Measurements from ENCODE around the gene BCL6.

The BCL6 gene

DNA sequence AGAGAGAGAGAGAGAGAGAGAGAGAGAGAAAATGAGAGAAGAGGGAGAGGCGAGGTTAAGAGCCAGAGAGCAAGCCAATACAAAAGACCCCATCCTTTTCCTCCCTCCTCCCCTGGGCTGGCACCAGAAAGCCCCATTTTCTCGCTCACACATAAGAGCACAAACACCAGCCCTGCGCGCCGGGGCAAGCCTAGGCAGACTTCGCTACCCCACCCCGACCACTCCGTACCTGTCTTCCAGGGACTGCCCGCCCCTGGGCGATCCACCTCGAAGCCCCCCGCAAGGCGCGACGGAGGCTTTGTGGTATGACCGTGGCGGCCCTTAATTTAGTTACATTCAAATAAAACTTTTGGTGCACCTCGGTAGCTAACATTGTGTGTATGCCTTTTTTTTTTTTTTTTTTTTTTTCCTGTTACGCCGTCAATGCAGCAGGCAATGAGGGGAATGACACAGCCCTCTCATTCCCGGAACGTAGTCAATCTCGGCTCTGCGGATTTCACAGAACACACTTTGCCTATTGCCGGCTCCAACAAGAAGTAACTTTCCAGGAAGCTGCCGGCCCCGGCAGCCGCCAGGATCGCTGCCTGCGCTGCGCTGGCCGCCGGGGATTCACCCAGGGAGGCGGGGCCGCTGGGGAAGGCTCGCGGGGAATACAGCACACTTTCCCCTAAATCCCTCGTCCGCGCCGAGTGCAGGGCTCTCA is 7.7 kb downstream of the BCL6 start:
- H3K79me2 ChIP-seq (ENCODE audit: insufficient read depth, low read depth): no peaks in the 10 kb centered on the region

DNA sequence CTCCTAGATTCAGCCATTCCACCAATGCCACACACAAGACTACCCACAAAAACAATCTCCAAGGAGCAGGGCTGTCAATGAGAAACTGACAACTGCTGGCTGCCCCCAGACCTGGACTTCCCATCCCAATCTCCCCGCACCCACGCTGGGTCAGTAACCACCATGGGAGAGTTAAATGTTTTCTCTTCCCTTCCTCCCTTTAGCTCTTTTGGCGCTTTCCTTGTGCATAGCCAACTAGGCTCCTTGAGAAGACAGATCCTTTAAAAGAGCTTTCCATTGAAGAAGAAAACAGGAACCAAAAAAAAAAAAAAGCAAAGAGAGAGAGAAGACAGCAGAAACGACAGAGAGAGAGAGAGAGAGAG is 8.3 kb downstream of the BCL6 start:
- Histone ChIP-seq H3K9ac (no peak overlapping the region), H3K27me3 (ENCODE audit: insufficient read depth, low read depth) (peaks cover 3% of the 10 kb centered on the region; the same call in 1 of the 2 replicates), H4K20me1 (ENCODE audit: insufficient read depth) (no peaks in the 10 kb centered on the region)

More for the DNA sequence above, 7.7 kb downstream of the BCL6 start:
- H4K20me1 ChIP-seq (ENCODE audit: insufficient read depth): no peaks in the 10 kb centered on the region
- H3K36me3 ChIP-seq (ENCODE audit: insufficient read depth): no peaks in the 10 kb centered on the region
- H3K4me1 ChIP-seq (ENCODE audit: low read depth, poor library complexity, severe bottlenecking): peaks cover 9% of the 10 kb centered on the region
- peak overlapping the region; percentile 96 for H2AFZ ChIP-seq (ENCODE audit: low read depth)
- H3K4me3 ChIP-seq (IDR thresholded peaks at IDR 0.05; ENCODE audit: insufficient read depth, low read depth, low read length): no peak overlapping the region
- no peak overlapping the region for H3K9ac ChIP-seq
- peaks cover 6% of the 10 kb centered on the region; the same call in 1 of the 2 replicates for H3K27me3 ChIP-seq (ENCODE audit: insufficient read depth, low read depth)
- no peak overlapping the region for H3K27ac ChIP-seq
- H3K4me2 ChIP-seq: peak overlapping the region; percentile 95
- TF ChIP-seq, protein P1, sequence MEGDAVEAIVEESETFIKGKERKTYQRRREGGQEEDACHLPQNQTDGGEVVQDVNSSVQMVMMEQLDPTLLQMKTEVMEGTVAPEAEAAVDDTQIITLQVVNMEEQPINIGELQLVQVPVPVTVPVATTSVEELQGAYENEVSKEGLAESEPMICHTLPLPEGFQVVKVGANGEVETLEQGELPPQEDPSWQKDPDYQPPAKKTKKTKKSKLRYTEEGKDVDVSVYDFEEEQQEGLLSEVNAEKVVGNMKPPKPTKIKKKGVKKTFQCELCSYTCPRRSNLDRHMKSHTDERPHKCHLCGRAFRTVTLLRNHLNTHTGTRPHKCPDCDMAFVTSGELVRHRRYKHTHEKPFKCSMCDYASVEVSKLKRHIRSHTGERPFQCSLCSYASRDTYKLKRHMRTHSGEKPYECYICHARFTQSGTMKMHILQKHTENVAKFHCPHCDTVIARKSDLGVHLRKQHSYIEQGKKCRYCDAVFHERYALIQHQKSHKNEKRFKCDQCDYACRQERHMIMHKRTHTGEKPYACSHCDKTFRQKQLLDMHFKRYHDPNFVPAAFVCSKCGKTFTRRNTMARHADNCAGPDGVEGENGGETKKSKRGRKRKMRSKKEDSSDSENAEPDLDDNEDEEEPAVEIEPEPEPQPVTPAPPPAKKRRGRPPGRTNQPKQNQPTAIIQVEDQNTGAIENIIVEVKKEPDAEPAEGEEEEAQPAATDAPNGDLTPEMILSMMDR (conservative IDR thresholded peaks at IDR 0.05; ENCODE audit: low read depth, low read length): no peak

GRCh38 chr3:187736418-187736871 is 8.8 kb downstream of the BCL6 start:
- no peak overlapping the region for H2AFZ ChIP-seq (ENCODE audit: low read depth)
- TF ChIP-seq, protein P1 (conservative IDR thresholded peaks at IDR 0.05; ENCODE audit: low read depth, low read length): no peak
- H3K79me2 ChIP-seq (ENCODE audit: insufficient read depth, low read depth): no peaks in the 10 kb centered on the region
- H3K4me2 ChIP-seq: no peak overlapping the region
- no peak overlapping the region for H3K9ac ChIP-seq
- H3K4me3 ChIP-seq (IDR thresholded peaks at IDR 0.05; ENCODE audit: insufficient read depth, low read depth, low read length): no peak overlapping the region
- H3K4me1 ChIP-seq (ENCODE audit: low read depth, poor library complexity, severe bottlenecking): peaks cover 9% of the 10 kb centered on the region
- H3K27ac ChIP-seq: no peak overlapping the region
- no peaks in the 10 kb centered on the region for H4K20me1 ChIP-seq (ENCODE audit: insufficient read depth)
- H3K36me3 ChIP-seq (ENCODE audit: insufficient read depth): no peaks in the 10 kb centered on the region
- peaks cover 3% of the 10 kb centered on the region; the same call in 1 of the 2 replicates for H3K27me3 ChIP-seq (ENCODE audit: insufficient read depth, low read depth)

More for the DNA sequence above, 8.3 kb downstream of the BCL6 start:
- no peaks in the 10 kb centered on the region for H3K79me2 ChIP-seq (ENCODE audit: insufficient read depth, low read depth)
- no peak overlapping the region for H3K4me3 ChIP-seq (IDR thresholded peaks at IDR 0.05; ENCODE audit: insufficient read depth, low read depth, low read length)
- no peak overlapping the region for H3K4me2 ChIP-seq
- no peaks in the 10 kb centered on the region for H3K36me3 ChIP-seq (ENCODE audit: insufficient read depth)
- no peak overlapping the region for H3K27ac ChIP-seq
- H2AFZ ChIP-seq (ENCODE audit: low read depth): no peak overlapping the region
- H3K4me1 ChIP-seq (ENCODE audit: low read depth, poor library complexity, severe bottlenecking): peaks cover 9% of the 10 kb centered on the region
- TF ChIP-seq, protein P1 (conservative IDR thresholded peaks at IDR 0.05; ENCODE audit: low read depth, low read length): no peak

DNA sequence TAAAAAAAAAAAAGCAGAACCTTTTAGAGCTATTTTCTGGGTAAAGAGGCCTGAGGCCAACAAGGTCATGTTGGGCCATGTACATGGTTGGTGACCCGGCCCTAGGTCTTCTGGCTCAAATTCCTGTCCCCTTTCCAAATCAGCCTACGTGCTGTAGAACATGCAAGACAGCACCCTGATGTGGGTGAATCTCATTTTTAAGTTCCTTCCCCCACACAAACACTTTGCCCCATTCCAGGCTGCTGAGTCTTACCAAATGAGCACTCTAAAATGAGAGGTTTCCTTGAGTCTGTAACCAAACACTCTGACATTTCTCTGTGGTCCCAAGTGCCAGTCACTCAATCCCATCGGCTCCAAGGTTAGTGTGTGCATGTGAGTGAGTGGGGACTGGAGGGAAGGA is 9.4 kb downstream of the BCL6 start:
- Histone ChIP-seq H3K4me2 (no peak overlapping the region), H2AFZ (ENCODE audit: low read depth) (no peak overlapping the region), H4K20me1 (ENCODE audit: insufficient read depth) (no peaks in the 10 kb centered on the region), H3K4me1 (ENCODE audit: low read depth, poor library complexity, severe bottlenecking) (peaks cover 7% of the 10 kb centered on the region), H3K79me2 (ENCODE audit: insufficient read depth, low read depth) (no peaks in the 10 kb centered on the region), H3K36me3 (ENCODE audit: insufficient read depth) (no peaks in the 10 kb centered on the region), H3K4me3 (IDR thresholded peaks at IDR 0.05; ENCODE audit: insufficient read depth, low read depth, low read length) (no peak overlapping the region), H3K27me3 (ENCODE audit: insufficient read depth, low read depth) (no peaks in the 10 kb centered on the region; the same call in 1 of the 2 replicates), H3K9ac (no peak overlapping the region), H3K27ac (no peak overlapping the region)
- TF ChIP-seq, protein P1 (conservative IDR thresholded peaks at IDR 0.05; ENCODE audit: low read depth, low read length): no peak
